Thoracic aorta (tissue), 2 donors: ENCODE measurements around the gene PRR18. TPM values are rescaled to one million over a fixed set of nuclear protein-coding genes. Genes with fewer than 3 reads are reported as not detected.

Experiments used
- ATAC-seq: fragments of 150-250 bp; one replicate; pipeline ENCODE4 v1.8.0; 2017; ENCODE audit warnings: low read depth; ENCODE audit not compliant: insufficient number of reproducible peaks, low FRiP score
- DNase-seq: peaks from one replicate; pipeline ENCODE4 v3.0.0-alpha.2; 2020; ENCODE audit warnings: low spot score
- H3K27ac ChIP-seq, 2 donors: fragments of 200-600 bp; sonication (generic); 1 replicate in 1 of 2; 2 replicates in 1 of 2; pipeline ENCODE4 v1.5.1; 2016; ENCODE audit warnings: mild to moderate bottlenecking in 2 of 2, moderate library complexity in 2 of 2
- H3K27me3 ChIP-seq: fragments of 200-600 bp; sonication (generic); replicated peaks from 2 replicates; pipeline ENCODE4 v1.6.0; 2016; ENCODE audit warnings: mild to moderate bottlenecking; ENCODE audit not compliant: insufficient read depth
- H3K36me3 ChIP-seq: fragments of 200-600 bp; sonication (generic); one replicate; pipeline ENCODE4 v1.5.1; 2016
- H3K4me1 ChIP-seq, 2 donors: fragments of 200-600 bp; sonication (generic); 1 replicate in 1 of 2; 2 replicates in 1 of 2; pipeline versions ENCODE4 v1.5.1 to v1.6.0; 2016; ENCODE audit warnings: low read depth in 2 of 2, mild to moderate bottlenecking in 1 of 2; ENCODE audit not compliant: control insufficient read depth in 1 of 2
- H3K4me3 ChIP-seq: fragments of 200-600 bp; sonication (generic); 2 replicates; pipeline ENCODE4 v1.5.1; 2016; ENCODE audit warnings: mild to moderate bottlenecking
- H3K9me3 ChIP-seq: fragments of 200-600 bp; sonication (generic); 2 replicates; pipeline ENCODE4 v1.5.1; 2016
- total RNA-seq, 2 donors: library from RNA; depleted of rRNA; stranded (reverse); fragments of >200 nt; gene quantifications; one replicate each; pipeline versions ENCODE4 v1.1.0 to v1.2.3, GENCODE V29; 2016
- TF ChIP-seq, protein P1 (sequence below): fragments of 200-600 bp; sonication (generic); IDR thresholded peaks from one replicate; pipeline ENCODE4 v1.5.1; 2019; ENCODE audit warnings: antibody characterized with exemption

The PRR18 gene
- total RNA-seq, 2 donors from 2014 or later: not detected

DNA sequence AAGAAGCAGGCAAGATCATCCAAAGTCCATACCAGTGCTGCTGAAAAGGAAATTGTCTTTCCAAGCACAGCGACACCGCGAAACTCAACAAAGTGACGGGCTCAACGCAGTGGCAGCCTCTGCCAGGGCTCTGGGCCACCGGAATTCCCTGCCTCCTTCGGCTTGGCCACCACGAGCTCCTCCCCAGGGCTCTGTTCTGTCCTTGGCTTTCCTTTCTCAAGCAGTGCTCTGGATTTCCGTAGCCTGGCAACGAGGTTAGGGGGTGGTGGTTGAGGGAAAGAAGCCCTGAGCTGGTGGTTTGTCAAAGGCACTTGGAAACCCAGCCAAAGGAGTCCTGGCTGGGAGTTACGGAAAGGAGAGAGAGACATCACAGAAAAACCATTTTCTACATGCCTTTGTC lies 31.2 kb downstream of the PRR18 start:
- Histone ChIP-seq H3K27me3 (no peaks in the 10 kb centered on the region), H3K4me3 (peak overlapping the region; percentile 45)
- ATAC-seq: no peak

DNA sequence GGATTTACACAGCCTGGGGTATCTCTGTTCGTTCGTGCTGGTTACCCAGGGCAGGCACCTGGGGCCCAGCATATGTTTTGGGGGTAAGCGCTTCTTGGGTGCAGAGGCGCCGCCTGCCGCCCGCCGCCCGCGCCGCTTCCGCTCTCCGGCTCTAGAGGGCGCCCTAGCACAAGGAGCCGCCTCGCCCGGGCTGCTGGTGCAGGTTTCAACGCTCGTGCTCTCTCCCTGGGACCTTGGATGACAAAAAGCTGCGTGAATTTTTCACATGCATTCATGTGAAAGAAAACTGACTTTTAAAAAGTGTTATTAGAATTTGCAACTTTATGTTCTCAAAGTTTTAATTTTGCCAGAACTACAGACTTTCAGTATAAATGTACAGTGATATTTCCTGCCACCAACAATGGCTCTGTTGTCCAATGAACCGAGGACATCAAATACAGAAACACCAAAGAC lies 32.5 kb downstream of the PRR18 start:
- no peaks in the 10 kb centered on the region for H3K9me3 ChIP-seq
- peaks cover 0 to 6% of the 10 kb centered on the region in 2 donors for H3K4me1 ChIP-seq
- no peaks in the 10 kb centered on the region for H3K27me3 ChIP-seq
- no peaks in the 10 kb centered on the region for H3K36me3 ChIP-seq
- no peak overlapping the region for H3K27ac ChIP-seq
- no peak overlapping the region for H3K4me3 ChIP-seq
- DNase-seq: no peak
- TF ChIP-seq, protein P1, sequence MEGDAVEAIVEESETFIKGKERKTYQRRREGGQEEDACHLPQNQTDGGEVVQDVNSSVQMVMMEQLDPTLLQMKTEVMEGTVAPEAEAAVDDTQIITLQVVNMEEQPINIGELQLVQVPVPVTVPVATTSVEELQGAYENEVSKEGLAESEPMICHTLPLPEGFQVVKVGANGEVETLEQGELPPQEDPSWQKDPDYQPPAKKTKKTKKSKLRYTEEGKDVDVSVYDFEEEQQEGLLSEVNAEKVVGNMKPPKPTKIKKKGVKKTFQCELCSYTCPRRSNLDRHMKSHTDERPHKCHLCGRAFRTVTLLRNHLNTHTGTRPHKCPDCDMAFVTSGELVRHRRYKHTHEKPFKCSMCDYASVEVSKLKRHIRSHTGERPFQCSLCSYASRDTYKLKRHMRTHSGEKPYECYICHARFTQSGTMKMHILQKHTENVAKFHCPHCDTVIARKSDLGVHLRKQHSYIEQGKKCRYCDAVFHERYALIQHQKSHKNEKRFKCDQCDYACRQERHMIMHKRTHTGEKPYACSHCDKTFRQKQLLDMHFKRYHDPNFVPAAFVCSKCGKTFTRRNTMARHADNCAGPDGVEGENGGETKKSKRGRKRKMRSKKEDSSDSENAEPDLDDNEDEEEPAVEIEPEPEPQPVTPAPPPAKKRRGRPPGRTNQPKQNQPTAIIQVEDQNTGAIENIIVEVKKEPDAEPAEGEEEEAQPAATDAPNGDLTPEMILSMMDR: peak; percentile 95
- no peak for ATAC-seq

More for the DNA sequence above, 31.2 kb downstream of the PRR18 start:
- Histone ChIP-seq H3K27ac (no peak overlapping the region), H3K4me1 (peaks cover 0 to 6% of the 10 kb centered on the region in 2 donors), H3K36me3 (no peaks in the 10 kb centered on the region), H3K9me3 (no peaks in the 10 kb centered on the region)
- TF ChIP-seq, protein P1: no peak
- no peak for DNase-seq

DNA sequence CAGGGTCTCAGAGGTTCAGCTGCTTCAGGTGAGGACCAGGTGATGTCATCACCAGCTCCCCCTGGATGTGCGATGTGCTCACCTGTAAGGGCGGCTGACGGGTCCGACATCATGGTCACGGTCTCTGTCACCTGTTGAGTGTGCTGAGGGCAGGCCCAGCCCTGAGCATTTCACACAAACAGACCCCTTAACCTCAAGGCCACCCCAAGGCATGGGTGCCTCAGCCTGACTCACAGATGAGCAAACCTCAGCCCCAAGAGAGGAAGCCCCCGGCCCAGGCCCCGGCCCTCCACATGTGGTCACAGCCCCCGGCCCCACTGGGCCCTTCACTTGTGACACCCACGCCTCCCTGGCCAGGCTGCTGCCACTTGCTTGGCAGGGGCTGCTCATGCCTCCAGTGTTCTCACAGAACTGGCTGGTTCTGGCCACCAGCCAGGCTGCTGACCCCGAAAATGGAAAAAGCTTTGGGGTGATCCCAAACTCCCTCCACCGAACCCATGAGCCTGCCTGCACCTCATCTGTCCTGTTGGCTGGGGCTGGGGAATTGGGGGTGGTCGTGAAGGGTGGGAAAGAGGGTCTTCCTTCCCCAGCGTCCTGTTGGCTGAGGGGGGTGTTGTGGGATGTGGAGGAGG lies 33.3 kb downstream of the PRR18 start:
- Histone ChIP-seq H3K4me1 (peaks cover 0 to 6% of the 10 kb centered on the region in 2 donors), H3K36me3 (no peaks in the 10 kb centered on the region), H3K27ac (no peak overlapping the region), H3K9me3 (no peaks in the 10 kb centered on the region), H3K4me3 (no peak overlapping the region), H3K27me3 (no peaks in the 10 kb centered on the region)
- TF ChIP-seq, protein P1: no peak
- DNase-seq (no peak), ATAC-seq (no peak)

DNA sequence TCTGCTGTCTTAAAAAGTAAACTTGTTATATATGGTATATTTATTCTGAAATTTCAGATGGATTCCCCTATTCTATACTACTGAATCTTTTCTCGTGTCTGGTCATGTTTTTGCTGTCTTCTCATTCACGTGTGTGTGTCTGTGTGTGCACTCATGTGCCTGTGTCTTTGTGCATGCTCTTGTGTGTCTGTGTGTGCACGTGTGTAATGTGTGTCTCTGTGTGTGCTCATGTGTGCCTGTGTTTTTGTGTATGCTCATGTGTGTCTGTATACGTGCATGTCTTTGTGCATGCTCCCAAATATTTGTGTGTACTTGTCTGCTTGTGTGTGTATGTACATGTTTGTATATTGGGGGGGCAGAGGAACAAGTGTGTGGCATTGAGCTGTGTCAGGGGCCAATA lies 34.0 kb downstream of the PRR18 start:
- DNase-seq (no peak), ATAC-seq (no peak)
- Histone ChIP-seq H3K27me3 (no peaks in the 10 kb centered on the region), H3K4me3 (no peak overlapping the region), H3K36me3 (no peaks in the 10 kb centered on the region), H3K9me3 (no peaks in the 10 kb centered on the region), H3K27ac (no peak overlapping the region), H3K4me1 (peaks cover 0 to 6% of the 10 kb centered on the region in 2 donors)
- TF ChIP-seq, protein P1: no peak

DNA sequence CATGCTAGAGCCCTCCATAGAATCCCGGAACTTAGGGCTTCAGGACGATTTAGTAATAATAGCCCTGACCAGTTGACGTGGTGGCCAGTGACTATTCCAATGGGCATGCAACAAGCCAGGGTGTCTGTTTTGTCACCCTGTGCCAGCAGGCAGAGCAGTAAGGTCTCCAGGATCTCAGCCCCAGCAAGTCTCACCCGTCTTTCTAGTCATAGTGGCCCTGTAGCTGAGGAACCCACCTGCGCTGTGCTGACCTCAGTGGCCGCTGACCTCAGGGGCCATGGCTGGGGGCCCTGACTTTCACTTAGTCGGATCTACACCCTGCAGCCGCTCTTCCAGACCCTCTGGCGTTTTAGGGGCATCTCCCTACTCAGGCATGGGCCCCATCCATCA lies 36.8 kb downstream of the PRR18 start:
- H3K4me3 ChIP-seq: no peak overlapping the region
- no peaks in the 10 kb centered on the region for H3K4me1 ChIP-seq
- no peak overlapping the region for H3K27ac ChIP-seq
- no peaks in the 10 kb centered on the region for H3K9me3 ChIP-seq
- no peak for DNase-seq
- TF ChIP-seq, protein P1: no peak
- H3K36me3 ChIP-seq: no peaks in the 10 kb centered on the region
- ATAC-seq: no peak
- no peaks in the 10 kb centered on the region for H3K27me3 ChIP-seq
